GM18508 (cell line): ENCODE data around the gene CFAP410.

Source experiments
- ATAC-seq: cut with Tn5 transposase; IDR thresholded peaks from one replicate; pipeline ENCODE4 v1.9.1; 2021; ENCODE audit warnings: moderate number of reproducible peaks; ENCODE audit not compliant: insufficient read depth, unreplicated experiment

Gene CFAP410

DNA sequence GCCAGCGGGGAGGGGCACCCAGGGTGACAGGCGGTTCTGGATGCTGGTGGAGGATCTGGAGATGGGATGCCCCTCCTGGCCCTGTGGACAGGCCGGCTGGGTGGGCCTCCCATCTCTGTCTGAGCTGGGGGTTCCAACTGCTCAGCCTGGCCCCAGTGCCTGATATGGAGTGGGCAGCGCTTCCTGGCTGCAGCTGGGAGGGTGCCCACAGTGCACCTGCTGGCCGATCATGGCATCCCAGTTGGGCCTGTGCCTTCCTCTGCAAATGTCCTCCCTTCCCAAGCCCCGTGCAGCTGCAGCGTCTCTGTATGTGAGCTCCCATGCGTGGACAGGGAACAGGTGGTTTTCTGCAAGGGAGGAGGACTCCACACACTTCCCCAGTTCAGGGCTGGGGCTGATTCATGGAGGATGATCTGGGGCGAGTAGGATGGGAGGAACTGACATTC is 37.2 kb downstream of the CFAP410 start:
- ATAC-seq = no peak

GRCh38 chr21:44301141-44301540 is 38.0 kb downstream of the CFAP410 start:
- ATAC-seq = no peak

- no peak for ATAC-seq
Observed at GRCh38 chr21:44300262-44300959, 38.8 kb downstream of the CFAP410 start.

DNA sequence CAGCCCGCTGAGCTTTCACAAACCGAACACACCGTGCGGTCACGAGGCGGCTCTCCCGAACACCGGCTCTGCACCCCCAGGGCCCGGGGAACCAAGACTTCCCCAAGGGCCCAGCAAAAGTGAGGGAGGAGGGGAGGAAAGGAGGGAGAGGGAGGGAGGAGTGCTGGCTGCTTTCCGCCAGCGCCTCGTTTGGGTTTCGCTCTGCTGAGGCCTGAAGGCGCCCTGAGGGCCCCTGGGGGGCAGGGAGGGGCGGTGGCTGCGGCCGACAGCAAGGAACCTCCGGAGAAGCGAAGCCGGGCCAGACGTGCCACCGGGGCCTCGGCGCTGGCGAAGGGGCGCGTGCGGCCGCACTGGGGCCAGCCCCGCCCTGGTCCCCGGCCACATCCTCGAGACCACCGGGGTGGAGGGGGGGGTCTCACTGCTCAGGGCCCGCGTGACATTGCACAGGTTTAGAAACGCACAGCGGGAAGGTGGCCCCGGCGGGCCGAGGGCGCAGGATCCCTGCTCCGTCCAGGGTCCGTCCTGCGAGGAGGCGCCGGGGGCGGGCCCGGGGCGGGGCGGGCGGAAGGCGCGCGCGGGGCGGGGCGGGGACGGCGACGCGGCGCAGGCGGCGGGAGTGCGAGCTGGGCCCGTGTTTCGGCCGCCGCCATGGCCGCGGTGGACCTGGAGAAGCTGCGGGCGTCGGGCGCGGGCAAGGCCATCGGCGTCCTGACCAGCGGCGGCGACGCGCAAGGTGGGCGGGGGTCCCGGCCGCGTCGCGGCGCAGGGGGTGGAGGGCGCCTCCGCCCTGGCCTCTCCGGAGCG is 39.5 kb downstream of the CFAP410 start, which contains the start of gene PFKL:
Gene PFKL (plus strand): TSS at position 596 of the 804 bp plus-strand sequence. CDS start 53 bp downstream, at position 649.
- ATAC-seq = no peak

- ATAC-seq = no peak
Observed at GRCh38 chr21:44299085-44299457, 40.1 kb downstream of the CFAP410 start.

GRCh38 chr21:44298301-44298700 is 40.9 kb downstream of the CFAP410 start:
- no peak for ATAC-seq

GRCh38 chr21:44297525-44298290 is 41.5 kb downstream of the CFAP410 start:
- ATAC-seq = no peak

DNA sequence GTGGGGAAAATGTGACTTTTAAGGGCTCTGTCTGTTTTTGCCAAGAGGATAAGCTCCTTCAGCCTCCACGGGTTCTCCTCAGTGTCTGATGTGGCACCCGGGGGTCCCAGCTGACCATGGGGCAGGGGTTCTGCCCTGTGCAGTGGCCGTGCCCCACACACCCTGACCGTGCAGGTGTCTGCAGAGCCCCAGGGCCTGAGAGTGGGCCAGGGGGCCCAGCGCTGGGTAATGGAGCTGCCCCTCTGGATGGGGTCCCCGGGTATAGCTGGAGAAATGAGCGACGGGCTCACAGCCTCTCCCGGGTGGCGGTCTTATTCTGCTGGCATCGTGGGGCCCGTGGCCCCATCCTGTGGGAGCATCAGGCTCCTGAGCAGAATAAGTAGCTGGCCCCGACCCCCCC is 42.3 kb downstream of the CFAP410 start:
- no peak for ATAC-seq

GRCh38 chr21:44296103-44296519 is 43.1 kb downstream of the CFAP410 start:
- no peak for ATAC-seq

DNA sequence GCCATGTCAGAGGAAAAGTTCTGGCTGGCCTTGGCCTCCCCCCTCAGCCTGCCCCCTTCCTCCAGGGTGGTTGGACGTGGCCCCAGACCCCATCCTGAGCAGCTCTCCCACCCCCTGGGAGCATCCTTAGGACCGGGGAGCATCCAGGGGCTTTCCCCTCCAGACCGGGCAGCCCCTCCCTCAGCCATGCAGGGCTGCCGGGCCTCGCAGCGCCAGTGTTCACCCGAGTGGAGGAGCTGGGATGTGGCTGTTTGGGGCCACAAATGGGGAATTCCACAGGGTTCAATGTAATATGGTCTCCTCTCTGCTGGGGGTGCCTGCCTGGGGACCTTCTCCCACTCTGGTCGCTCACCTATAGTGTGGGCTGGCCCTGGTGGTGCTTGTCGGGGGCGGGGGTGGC is 43.5 kb downstream of the CFAP410 start:
- no peak for ATAC-seq

- ATAC-seq = no peak
Observed at GRCh38 chr21:44295163-44295573, 44.0 kb downstream of the CFAP410 start.

GRCh38 chr21:44294391-44295162 is 44.6 kb downstream of the CFAP410 start:
- no peak for ATAC-seq

DNA sequence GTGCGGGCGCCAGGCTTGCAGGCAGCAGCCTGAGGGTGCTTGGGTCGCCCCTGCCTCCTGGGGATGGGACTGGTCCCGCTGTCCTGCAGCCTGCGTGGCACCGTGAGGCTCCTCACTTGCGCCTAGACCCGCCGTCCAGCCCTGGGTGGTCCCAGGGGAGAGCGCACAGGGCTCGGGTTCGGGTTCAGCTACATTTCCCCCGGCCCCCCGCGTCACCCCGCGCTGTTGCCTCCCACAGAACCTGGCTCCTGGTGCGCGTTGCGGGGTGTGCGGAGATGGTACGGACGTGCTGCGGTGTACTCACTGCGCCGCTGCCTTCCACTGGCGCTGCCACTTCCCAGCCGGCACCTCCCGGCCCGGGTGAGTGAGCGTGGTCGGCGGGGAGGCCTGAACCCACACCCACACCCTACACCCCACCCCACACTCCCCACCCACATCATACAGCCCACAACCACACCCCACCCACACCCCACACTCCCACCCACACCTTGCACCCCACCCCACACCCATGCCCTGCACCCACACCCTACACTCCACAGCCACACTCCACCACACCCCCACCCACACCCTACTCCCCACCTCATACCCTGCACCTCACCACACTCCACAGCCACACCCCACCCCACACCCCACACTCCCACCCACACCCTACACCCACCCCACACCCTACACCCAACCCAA is 45.5 kb downstream of the CFAP410 start:
- ATAC-seq = no peak

GRCh38 chr21:44292812-44293195 is 46.4 kb downstream of the CFAP410 start:
- no peak for ATAC-seq

DNA sequence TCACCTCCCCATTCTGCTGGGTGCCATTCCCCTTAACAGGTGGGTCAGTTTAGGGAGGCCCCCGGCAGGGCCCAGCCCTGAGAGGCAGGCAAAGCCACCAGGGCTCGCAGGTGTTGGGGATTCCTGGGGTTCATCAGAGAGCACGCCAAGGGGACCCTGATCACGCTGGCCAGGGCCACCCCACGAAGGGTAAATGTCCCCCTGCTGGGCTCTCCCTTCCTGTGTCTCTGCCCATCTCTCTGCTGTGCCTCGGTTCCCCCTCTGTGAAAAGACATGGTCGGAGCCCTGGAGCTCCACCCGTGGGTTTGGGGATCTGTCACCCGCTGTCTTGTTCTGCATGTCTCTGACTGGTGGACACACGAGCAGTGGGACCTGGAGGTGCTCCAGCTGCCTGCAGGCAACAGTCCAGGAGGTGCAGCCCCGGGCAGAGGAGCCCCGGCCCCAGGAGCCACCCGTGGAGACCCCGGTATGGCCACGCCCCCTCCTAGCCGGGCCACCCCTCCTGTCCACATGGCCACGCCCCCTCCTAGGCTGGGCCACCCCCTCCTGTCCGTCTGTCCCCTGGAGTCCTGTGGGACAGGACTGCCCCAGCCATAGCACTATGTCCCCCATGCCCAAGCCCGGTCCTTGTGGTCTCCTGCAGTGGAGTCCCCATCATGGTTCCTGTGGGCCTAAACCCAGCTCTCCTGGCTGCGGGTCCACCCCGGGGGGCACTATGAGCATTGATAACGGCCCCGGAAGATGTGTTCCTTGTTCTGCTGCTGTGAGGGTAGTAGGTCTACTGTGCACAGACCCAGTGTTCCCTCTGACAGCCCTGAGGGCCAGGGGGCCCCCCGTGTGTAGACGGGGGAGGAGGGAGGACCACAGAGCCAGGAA is 47.0 kb downstream of the CFAP410 start:
- no peak for ATAC-seq

GRCh38 chr21:44291078-44291935 is 47.9 kb downstream of the CFAP410 start:
- no peak for ATAC-seq

DNA sequence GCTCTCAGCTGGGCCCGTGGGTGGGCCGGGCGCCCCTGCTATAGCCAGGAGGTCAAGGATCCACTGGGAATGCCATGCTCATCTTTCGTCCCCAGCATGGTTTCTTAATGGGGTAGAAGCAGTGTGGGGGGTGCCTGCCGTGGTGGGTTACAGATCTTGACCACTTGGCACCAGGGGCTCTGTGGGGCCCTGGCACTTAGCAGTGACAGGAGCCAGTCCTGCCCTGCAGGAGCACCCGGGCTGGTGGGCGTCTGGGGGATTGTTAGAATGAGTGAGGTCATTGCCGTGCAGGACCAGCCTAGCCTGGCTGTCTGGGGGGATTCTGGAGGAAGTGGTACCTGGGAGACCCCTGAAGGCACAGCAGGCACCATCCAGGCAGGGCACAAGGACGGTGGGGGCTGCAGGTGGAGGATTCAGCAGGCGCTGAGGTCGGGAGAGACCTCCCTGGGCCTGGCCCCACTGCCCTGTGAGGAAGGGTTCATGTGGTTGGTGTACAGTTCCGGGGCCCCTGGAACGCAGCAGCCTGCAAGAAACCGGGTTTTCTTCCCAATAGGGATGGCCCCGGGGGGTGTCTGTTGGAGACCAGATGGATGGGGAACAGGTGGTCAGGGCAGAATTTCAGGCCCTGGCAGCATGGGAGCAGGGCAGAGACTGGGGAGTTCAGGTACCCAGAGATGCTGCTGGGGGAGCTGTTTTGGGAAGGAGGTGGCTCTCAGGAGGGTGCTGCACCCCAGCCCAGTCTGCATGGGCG is 48.7 kb downstream of the CFAP410 start:
- no peak for ATAC-seq
